PC-3 (cell line): ENCODE results near the gene SLC35B1. TPM values are rescaled to one million over a fixed set of nuclear protein-coding genes. Genes with fewer than 3 reads are reported as not detected.

Source experiments
- ATAC-seq: fragments of 200-7000 bp; cut with Tn5 transposase; 2 replicates; pipeline ENCODE4 v1.9.1; 2020; ENCODE audit warnings: mild to moderate bottlenecking, moderate library complexity
- BruUV-seq: library from RNA; stranded (reverse); fragments of 400-500 nt; replicated peaks from 2 replicates; lab custom pipeline; 2021; lab: Mats Ljungman, UMichigan
- CTCF ChIA-PET: fragments of 300-600 bp; sonication (Branson Sonifier 250); formaldehyde crosslinking; loops from one replicate; lab custom pipeline; 2022; ENCODE audit warnings: antibody characterized with exemption; lab: Charles Lee
- POLR2A ChIA-PET: fragments of 300-600 bp; sonication (Branson Sonifier 250); formaldehyde crosslinking; loops from one replicate; lab custom pipeline; 2022; ENCODE audit warnings: antibody characterized with exemption; ENCODE audit not compliant: unreplicated experiment; lab: Charles Lee
- DNase-seq: peaks from one replicate; pipeline ENCODE4 v3.0.0-alpha.2; 2015
- H2AFZ ChIP-seq: fragments of 300-600 bp; sonication (generic); 2 replicates; pipeline ENCODE4 v1.6.0; 2016; ENCODE audit warnings: antibody characterized with exemption, low read length
- H3F3A ChIP-seq: fragments of 300-600 bp; sonication (generic); one replicate; pipeline ENCODE4 v1.6.0; 2017; ENCODE audit warnings: antibody characterized with exemption, low read length, control low read depth, mild to moderate bottlenecking; ENCODE audit not compliant: unreplicated experiment
- H3K27ac ChIP-seq: fragments of 300-600 bp; sonication (generic); 2 replicates; pipeline ENCODE4 v1.5.1; 2016; ENCODE audit warnings: mild to moderate bottlenecking, low read length
- H3K27me3 ChIP-seq: fragments of 300-600 bp; sonication (generic); 2 replicates; pipeline ENCODE4 v1.6.1; 2016; ENCODE audit warnings: low read length, mixed read lengths
- H3K36me3 ChIP-seq: fragments of 300-600 bp; sonication (generic); 2 replicates; pipeline ENCODE4 v1.6.1; 2016; ENCODE audit warnings: low read depth, mixed run types, low read length, mixed read lengths
- H3K4me1 ChIP-seq: fragments of 300-600 bp; sonication (generic); 2 replicates; pipeline ENCODE4 v1.5.1; 2016; ENCODE audit warnings: low read length; ENCODE audit not compliant: insufficient read depth
- H3K4me2 ChIP-seq: fragments of 300-600 bp; sonication (generic); 2 replicates; pipeline ENCODE4 v1.6.0; 2016; ENCODE audit warnings: low read length
- H3K4me3 ChIP-seq: fragments of 300-600 bp; sonication (generic); 2 replicates; pipeline ENCODE4 v1.5.1; 2016; ENCODE audit warnings: mild to moderate bottlenecking, low read length, mixed read lengths
- H3K79me2 ChIP-seq: fragments of 300-600 bp; sonication (generic); 2 replicates; pipeline ENCODE4 v1.6.1; 2017; ENCODE audit warnings: low read length, mixed read lengths
- H3K9ac ChIP-seq: fragments of 300-600 bp; sonication (generic); 2 replicates; pipeline ENCODE4 v1.6.0; 2016; ENCODE audit warnings: mild to moderate bottlenecking, low read length
- H3K9me2 ChIP-seq: fragments of 300-600 bp; sonication (generic); replicated peaks from 2 replicates; pipeline ENCODE4 v1.6.1; 2016; ENCODE audit warnings: mixed run types, low read length, mixed read lengths
- H3K9me3 ChIP-seq: fragments of 300-600 bp; sonication (generic); 2 replicates; pipeline ENCODE4 v1.6.1; 2016; ENCODE audit warnings: low read length, mixed read lengths
- H4K20me1 ChIP-seq: fragments of 300-600 bp; sonication (generic); 2 replicates; pipeline ENCODE4 v1.6.1; 2016; ENCODE audit warnings: low read length, mixed read lengths
- EZH2 ChIP-seq: fragments of 300-600 bp; sonication (generic); IDR thresholded peaks from one replicate; pipeline ENCODE4 v1.6.1; 2017; ENCODE audit warnings: antibody characterized with exemption, mild to moderate bottlenecking, low read length; ENCODE audit not compliant: unreplicated experiment
- EZH2phosphoT487 ChIP-seq: fragments of 300-600 bp; sonication (generic); IDR thresholded peaks from 2 replicates; pipeline ENCODE4 v1.6.1; 2018; ENCODE audit warnings: mild to moderate bottlenecking, antibody characterized with exemption, low read length, borderline replicate concordance
- intact Hi-C: fragments of 100-400 bp; cut with micrococcal nuclease; formaldehyde crosslinking; loops from 2 replicates; pipeline ENCODE4 v1.9.0; 2023
- total RNA-seq: library from RNA; depleted of rRNA; stranded (reverse); fragments of >200 nt; gene quantifications from 2 replicates; pipeline ENCODE4 v1.2.3, GENCODE V29; 2014
- TF ChIP-seq, protein P1 (sequence below): fragments of 300-600 bp; sonication (generic); conservative IDR thresholded peaks from 2 replicates; pipeline ENCODE4 v1.5.1; 2017; ENCODE audit warnings: antibody characterized with exemption, low read depth, mild to moderate bottlenecking, low read length

SLC35B1 gene
- total RNA-seq, 1 experiment from 2014 or later: 211 TPM

DNA sequence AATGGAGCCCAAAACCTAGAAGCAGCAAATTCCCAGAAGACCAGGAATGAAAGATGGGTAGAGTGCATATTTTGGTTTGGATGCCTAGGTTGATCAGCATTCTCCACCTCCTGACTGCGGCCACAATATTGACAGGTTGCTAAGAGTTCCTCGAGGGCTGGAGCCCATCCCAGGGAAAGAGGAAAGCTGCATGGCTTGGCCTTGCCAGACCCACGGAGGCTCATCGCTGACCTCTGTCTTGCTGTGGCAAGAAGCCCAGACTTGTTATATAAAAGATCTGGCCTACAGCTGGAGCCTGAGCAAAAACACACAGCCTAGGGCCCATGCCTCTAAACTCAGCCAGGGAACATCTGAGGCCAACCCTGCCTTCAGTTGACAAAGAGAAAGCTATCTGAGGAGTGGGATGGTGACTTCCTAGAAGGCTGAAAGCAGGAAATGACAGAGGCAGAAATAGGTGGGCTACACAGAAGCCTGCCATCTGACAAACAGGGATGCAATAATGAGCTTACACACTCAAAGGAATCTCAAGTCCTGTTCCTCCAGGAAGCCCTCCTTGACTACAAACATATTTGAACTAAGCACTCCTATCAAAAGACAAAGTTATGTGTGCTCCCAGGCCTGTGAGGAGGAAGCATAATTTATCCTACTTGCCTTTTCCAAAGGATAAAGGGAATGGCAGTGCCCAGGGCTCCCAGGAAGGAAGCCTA is 22.5 kb upstream of the SLC35B1 start:
- Histone ChIP-seq H3K4me3 (no peak overlapping the region), H3K9me3 (no peaks in the 10 kb centered on the region), H3K36me3 (no peaks in the 10 kb centered on the region), H3K4me1 (no peaks in the 10 kb centered on the region), H3K27ac (no peak overlapping the region), H3F3A (no peaks in the 10 kb centered on the region), H3K79me2 (no peaks in the 10 kb centered on the region), H3K9ac (no peak overlapping the region), H4K20me1 (no peaks in the 10 kb centered on the region), H3K9me2 (no peaks in the 10 kb centered on the region), H3K4me2 (no peak overlapping the region), H2AFZ (no peak overlapping the region), H3K27me3 (no peaks in the 10 kb centered on the region)
- no peak for DNase-seq
- peak; percentile 71 for ATAC-seq
- BruUV-seq: no TSS peak
- ChIA-PET POLR2A (no interaction called here), CTCF (interaction anchor here (0.6 kb wide), 2 partner anchors 34 to 98 kb away, joined by 3 read pairs; partner anchors contain the start of gene FAM117A)
- intact Hi-C loops: no loop called here
- TF ChIP-seq EZH2 (no peak), EZH2phosphoT487 (no peak)
- TF ChIP-seq, protein P1, sequence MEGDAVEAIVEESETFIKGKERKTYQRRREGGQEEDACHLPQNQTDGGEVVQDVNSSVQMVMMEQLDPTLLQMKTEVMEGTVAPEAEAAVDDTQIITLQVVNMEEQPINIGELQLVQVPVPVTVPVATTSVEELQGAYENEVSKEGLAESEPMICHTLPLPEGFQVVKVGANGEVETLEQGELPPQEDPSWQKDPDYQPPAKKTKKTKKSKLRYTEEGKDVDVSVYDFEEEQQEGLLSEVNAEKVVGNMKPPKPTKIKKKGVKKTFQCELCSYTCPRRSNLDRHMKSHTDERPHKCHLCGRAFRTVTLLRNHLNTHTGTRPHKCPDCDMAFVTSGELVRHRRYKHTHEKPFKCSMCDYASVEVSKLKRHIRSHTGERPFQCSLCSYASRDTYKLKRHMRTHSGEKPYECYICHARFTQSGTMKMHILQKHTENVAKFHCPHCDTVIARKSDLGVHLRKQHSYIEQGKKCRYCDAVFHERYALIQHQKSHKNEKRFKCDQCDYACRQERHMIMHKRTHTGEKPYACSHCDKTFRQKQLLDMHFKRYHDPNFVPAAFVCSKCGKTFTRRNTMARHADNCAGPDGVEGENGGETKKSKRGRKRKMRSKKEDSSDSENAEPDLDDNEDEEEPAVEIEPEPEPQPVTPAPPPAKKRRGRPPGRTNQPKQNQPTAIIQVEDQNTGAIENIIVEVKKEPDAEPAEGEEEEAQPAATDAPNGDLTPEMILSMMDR: no peak

DNA sequence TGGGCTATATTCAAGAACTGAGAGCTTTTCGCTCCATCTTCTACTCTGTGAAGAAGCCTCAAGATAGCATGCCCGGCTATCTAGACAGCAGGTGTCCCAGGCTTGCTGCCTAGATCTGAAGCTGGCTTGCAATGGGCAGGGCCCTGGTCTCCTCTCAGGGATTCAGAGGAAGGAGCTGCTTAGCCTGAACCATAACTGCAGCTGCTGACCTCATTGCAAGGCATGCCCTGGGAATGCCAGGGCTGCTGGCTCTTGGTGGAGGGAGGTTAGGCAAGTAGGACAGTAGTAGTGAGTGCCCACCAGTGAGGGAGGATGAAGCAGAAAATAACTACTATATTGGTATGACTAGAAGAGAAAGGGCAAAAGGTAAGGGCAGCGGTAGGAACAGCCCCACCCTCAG is 21.3 kb upstream of the SLC35B1 start:
- H3K36me3 ChIP-seq: no peaks in the 10 kb centered on the region
- no peak overlapping the region for H3K4me3 ChIP-seq
- no peaks in the 10 kb centered on the region for H3K79me2 ChIP-seq
- no peaks in the 10 kb centered on the region for H3K27me3 ChIP-seq
- H2AFZ ChIP-seq: no peak overlapping the region
- no peak for ATAC-seq
- H3K9me2 ChIP-seq: no peaks in the 10 kb centered on the region
- intact Hi-C loops: no loop called here
- ChIA-PET POLR2A (no interaction called here), CTCF (no interaction called here)
- no peaks in the 10 kb centered on the region for H3K4me1 ChIP-seq
- H3K9me3 ChIP-seq: no peaks in the 10 kb centered on the region
- H4K20me1 ChIP-seq: no peaks in the 10 kb centered on the region
- TF ChIP-seq EZH2 (no peak), EZH2phosphoT487 (no peak)
- TF ChIP-seq, protein P1: no peak
- no peak overlapping the region for H3K27ac ChIP-seq
- H3K9ac ChIP-seq: no peak overlapping the region
- no peaks in the 10 kb centered on the region for H3F3A ChIP-seq
- BruUV-seq: no TSS peak
- no peak for DNase-seq
- no peak overlapping the region for H3K4me2 ChIP-seq

DNA sequence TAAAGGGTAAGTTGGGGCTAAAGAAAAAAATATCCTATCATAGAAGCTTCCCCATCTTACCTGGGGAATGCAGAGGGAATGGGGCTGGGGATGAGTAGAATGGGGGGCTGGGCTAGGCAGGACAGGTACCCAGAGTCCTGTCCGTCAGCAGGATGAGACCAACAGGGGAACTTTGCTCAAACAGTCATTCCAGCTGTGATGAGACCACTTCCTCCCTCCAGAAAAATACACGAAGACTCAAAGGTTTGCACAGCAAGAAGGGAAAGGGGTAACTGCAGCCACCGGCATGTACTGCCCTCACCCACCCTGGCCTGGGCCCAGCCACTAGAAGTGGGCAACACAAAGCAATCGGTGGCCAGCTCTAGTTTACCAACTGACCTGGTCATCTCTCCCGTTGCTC is 20.7 kb upstream of the SLC35B1 start:
- no peaks in the 10 kb centered on the region for H3K4me1 ChIP-seq
- H3K4me3 ChIP-seq: no peak overlapping the region
- H3K27ac ChIP-seq: no peak overlapping the region
- no peaks in the 10 kb centered on the region for H3F3A ChIP-seq
- no peak overlapping the region for H2AFZ ChIP-seq
- intact Hi-C loops: no loop called here
- no peaks in the 10 kb centered on the region for H4K20me1 ChIP-seq
- no peak overlapping the region for H3K4me2 ChIP-seq
- no peaks in the 10 kb centered on the region for H3K27me3 ChIP-seq
- no peak overlapping the region for H3K9ac ChIP-seq
- ChIA-PET POLR2A (no interaction called here), CTCF (no interaction called here)
- no peak for ATAC-seq
- no peaks in the 10 kb centered on the region for H3K36me3 ChIP-seq
- BruUV-seq: no TSS peak
- H3K79me2 ChIP-seq: no peaks in the 10 kb centered on the region
- TF ChIP-seq EZH2: no peak
- no peak for TF ChIP-seq EZH2phosphoT487
- TF ChIP-seq, protein P1: no peak
- no peak for DNase-seq
- H3K9me2 ChIP-seq: no peaks in the 10 kb centered on the region
- no peaks in the 10 kb centered on the region for H3K9me3 ChIP-seq
